Activated CD4-positive, alpha-beta T cell treated with anti-CD3 and anti-CD28 coated beads, Interleukin-10, Interleukin-2, amounts not matched to agents 100 ng/mL and 50 ng/mL, durations not matched to agents 16 hours and 8 hours (primary cell): ENCODE results near the gene OR10A4.
A peak's percentile ranks its signal among the peaks of the same experiment; 100 is the strongest.
"Not testable (repeated sequence)": the region's sequence is repeated elsewhere in the genome, so short reads cannot be mapped to it uniquely, and the experiment has no call there.

ENCODE experiments used
- DNase-seq: peaks from one replicate; pipeline ENCODE4 v3.0.0-alpha.2; 2020

Gene OR10A4

GRCh38 chr11:6876325-6876724, at the start of gene OR10A4:
Gene OR10A4 (plus strand): TSS chr11:6876625. CDS start chr11:6876648, 23 bp downstream.
- no peak for DNase-seq

GRCh38 chr11:6828103-6828502, 48.3 kb upstream of the OR10A4 start:
- no peak for DNase-seq

GRCh38 chr11:6833356-6833755, 43.1 kb upstream of the OR10A4 start:
- DNase-seq, result no peak

GRCh38 chr11:6834021-6834420, 42.4 kb upstream of the OR10A4 start:
- no peak for DNase-seq

- peak; percentile 41 for DNase-seq
Measured at GRCh38 chr11:6841694-6842093, 34.7 kb upstream of the OR10A4 start.

- DNase-seq, result no peak
Measured at GRCh38 chr11:6843670-6844069, 32.8 kb upstream of the OR10A4 start.

- DNase-seq, result no peak
Measured at GRCh38 chr11:6844356-6844755, 32.1 kb upstream of the OR10A4 start.

GRCh38 chr11:6845383-6845782, 31.0 kb upstream of the OR10A4 start, which contains the start of gene OR10A5:
Gene OR10A5 (plus strand): TSS chr11:6845683. CDS start chr11:6845683, 0 bp downstream.
- no peak for DNase-seq

- DNase-seq, result no peak
Measured at GRCh38 chr11:6850526-6850925, 25.9 kb upstream of the OR10A4 start.

- DNase-seq, result not testable (repeated sequence)
Measured at GRCh38 chr11:6854801-6855200, 21.6 kb upstream of the OR10A4 start.

- no peak for DNase-seq
Measured at GRCh38 chr11:6855971-6856541, 20.4 kb upstream of the OR10A4 start.

- peak; percentile 62 for DNase-seq
Measured at GRCh38 chr11:6856871-6857270, 19.6 kb upstream of the OR10A4 start.

GRCh38 chr11:6862961-6863360, 13.5 kb upstream of the OR10A4 start, which contains the start of gene OR10A2:
Gene OR10A2 (plus strand): TSS chr11:6863057. CDS start chr11:6869755, 6,698 bp downstream.
- DNase-seq, result no peak

- no peak for DNase-seq
Measured at GRCh38 chr11:6864438-6864837, 12.0 kb upstream of the OR10A4 start.

- DNase-seq, result no peak
Measured at GRCh38 chr11:6871278-6871677, 5.1 kb upstream of the OR10A4 start.

GRCh38 chr11:6875761-6876160, 664 bp upstream of the OR10A4 start:
- DNase-seq, result no peak

GRCh38 chr11:6876914-6877313, 489 bp downstream of the OR10A4 start:
- no peak for DNase-seq

- DNase-seq, result no peak
Measured at GRCh38 chr11:6882751-6883150, 6.3 kb downstream of the OR10A4 start.

GRCh38 chr11:6887711-6888110, 11.3 kb downstream of the OR10A4 start:
- DNase-seq, result not testable (repeated sequence)

GRCh38 chr11:6888830-6889229, 12.4 kb downstream of the OR10A4 start:
- no peak for DNase-seq

GRCh38 chr11:6889835-6890234, 13.4 kb downstream of the OR10A4 start:
- DNase-seq, result no peak

GRCh38 chr11:6892400-6892799, 16.0 kb downstream of the OR10A4 start, which contains the start of gene OR2D2:
Gene OR2D2 (minus strand): TSS chr11:6892500. CDS start chr11:6892500, 0 bp downstream.
- no peak for DNase-seq

- no peak for DNase-seq
Measured at GRCh38 chr11:6894097-6894496, 17.7 kb downstream of the OR10A4 start.

GRCh38 chr11:6895010-6895409, 18.6 kb downstream of the OR10A4 start:
- peak; percentile 47 for DNase-seq

GRCh38 chr11:6898911-6899310, 22.5 kb downstream of the OR10A4 start:
- no peak for DNase-seq
